ENCODE measurements around the gene PKP3. TPM values are rescaled to one million over a fixed set of nuclear protein-coding genes. Genes with fewer than 3 reads are reported as not detected.

The PKP3 gene
- total and polyA plus RNA-seq, 9 of the 15 experiments (the other 6 are each of a cell fraction or from before 2014, with no cell fraction given): 0.11 to 110 (median 30.7) TPM

DNA sequence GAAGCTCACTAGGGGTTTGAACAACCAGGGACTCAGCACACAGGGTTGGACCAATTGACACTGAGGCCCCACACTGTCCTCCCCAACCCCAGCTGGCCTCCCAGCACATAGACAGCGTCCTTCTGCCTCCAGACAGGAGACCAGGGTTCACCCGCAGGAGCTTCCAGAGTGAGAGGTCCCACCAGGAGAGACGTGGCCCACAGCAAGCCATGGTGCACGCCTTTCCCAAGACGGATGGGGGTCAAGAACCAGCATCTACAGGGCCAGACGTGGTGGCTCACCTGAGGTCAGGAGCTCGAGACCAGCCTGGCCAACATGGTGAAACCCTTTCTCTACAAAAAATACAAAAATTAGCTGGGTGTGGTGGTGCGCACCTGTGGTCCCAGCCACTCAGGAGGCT is 32.8 kb downstream of the PKP3 start:
- no peak for ATAC-seq
- BruUV-seq (replicated peaks): no TSS peak

DNA sequence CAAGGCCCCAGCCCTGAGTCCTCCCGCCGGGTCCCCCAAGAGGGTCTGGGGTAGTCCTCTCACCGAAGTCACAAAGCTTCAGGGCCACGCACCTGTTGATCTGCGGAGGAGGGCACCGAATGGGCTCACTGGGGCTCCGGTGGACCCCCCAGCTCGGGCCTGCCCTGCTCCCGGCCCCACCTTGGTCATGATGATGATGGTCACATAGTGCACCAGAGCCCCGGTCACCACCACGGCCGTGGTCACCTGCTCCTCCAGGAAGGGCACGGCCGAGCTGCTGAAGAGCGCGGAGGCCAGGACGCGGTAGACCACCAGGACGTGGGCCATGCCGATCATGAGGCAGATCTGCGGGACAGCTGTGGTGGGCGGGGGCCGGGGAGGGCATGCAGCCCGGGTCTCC is 34.3 kb downstream of the PKP3 start:
- Histone ChIP-seq H3K4me3 (no peak overlapping the region), H3K4me2 (ENCODE audit: insufficient read depth, low read length) (no peak overlapping the region), H3K79me2 (ENCODE audit: control insufficient read depth, insufficient read depth, low read length) (no peaks in the 10 kb centered on the region), H3K27me3 (ENCODE audit: control insufficient read depth in 2 of 2, insufficient read depth in 2 of 2, low read length in 2 of 2) (no peaks in the 10 kb centered on the region), H2AFZ (ENCODE audit: low read depth, low read length) (no peak overlapping the region), H3K9ac (ENCODE audit: insufficient read depth in 1 of 2, low read depth in 2 of 2, low read length in 2 of 2) (no peak overlapping the region), H3K9me1 (ENCODE audit: control insufficient read depth, insufficient read depth, low read length) (no peaks in the 10 kb centered on the region), H3K9me3 (replicated peaks; ENCODE audit: control insufficient read depth, insufficient read depth, low read depth, low read length) (0 out of 2 replicates have a peak, but pooled peaks cover 2% of the 10 kb centered on the region), H3K36me3 (ENCODE audit: control insufficient read depth, insufficient read depth, low read length) (no peaks in the 10 kb centered on the region), H3K4me1 (replicated peaks in 1 of 2; ENCODE audit: control insufficient read depth in 2 of 2, insufficient read depth in 2 of 2, low read length in 2 of 2) (peaks cover 0 to 31% of the 10 kb centered on the region in 2 experiments; a peak in 2 of 5 replicates), H3K27ac (ENCODE audit: extremely low read depth, low read depth, low read length) (no peak overlapping the region), H4K20me1 (replicated peaks; ENCODE audit: control insufficient read depth, insufficient read depth, low read length) (no peaks in the 10 kb centered on the region)
- DNase-seq (ENCODE audit: extremely low read depth in 1 of 4, low spot score in 3 of 4) (no peak), FAIRE-seq (no peak), ATAC-seq (no peak)
- TF ChIP-seq SAFB2 (IDR thresholded peaks at IDR 0.05; ENCODE audit: borderline replicate concordance, low read depth, low read length, severe bottlenecking) (no peak), HEY1 (CRISPR knock-in tag; IDR thresholded peaks at IDR 0.05; ENCODE audit: borderline replicate concordance) (no peak), HDAC8 (tag; IDR thresholded peaks at IDR 0.05) (no peak)
- TF ChIP-seq, protein P1, sequence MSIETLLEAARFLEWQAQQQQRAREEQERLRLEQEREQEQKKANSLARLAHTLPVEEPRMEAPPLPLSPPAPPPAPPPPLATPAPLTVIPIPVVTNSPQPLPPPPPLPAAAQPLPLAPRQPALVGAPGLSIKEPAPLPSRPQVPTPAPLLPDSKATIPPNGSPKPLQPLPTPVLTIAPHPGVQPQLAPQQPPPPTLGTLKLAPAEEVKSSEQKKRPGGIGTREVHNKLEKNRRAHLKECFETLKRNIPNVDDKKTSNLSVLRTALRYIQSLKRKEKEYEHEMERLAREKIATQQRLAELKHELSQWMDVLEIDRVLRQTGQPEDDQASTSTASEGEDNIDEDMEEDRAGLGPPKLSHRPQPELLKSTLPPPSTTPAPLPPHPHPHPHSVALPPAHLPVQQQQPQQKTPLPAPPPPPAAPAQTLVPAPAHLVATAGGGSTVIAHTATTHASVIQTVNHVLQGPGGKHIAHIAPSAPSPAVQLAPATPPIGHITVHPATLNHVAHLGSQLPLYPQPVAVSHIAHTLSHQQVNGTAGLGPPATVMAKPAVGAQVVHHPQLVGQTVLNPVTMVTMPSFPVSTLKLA (conservative IDR thresholded peaks at IDR 0.05): no peak
- CTCF ChIA-PET (ENCODE audit: low intra/inter-chr PET ratio): no interaction called here
- 86% methylated on average over 22 of the region's 24 CpGs for WGBS (ENCODE audit: insufficient coverage, low coverage, missing lambda C conversion rate)
- intact Hi-C loops (cut with micrococcal nuclease) (no loop called here), in situ Hi-C loops (cut with MboI) (no loop called here)
- POLR2A ChIA-PET: interaction anchor here (1.1 kb wide), 1 partner anchor 12 kb away, joined by 4 read pairs; no protein-coding TSS in a partner anchor
- BruUV-seq (replicated peaks): no TSS peak

More for the DNA sequence above, 32.8 kb downstream of the PKP3 start:
- no peaks in the 10 kb centered on the region for H3K27me3 ChIP-seq (ENCODE audit: control insufficient read depth in 2 of 2, insufficient read depth in 2 of 2, low read length in 2 of 2)
- WGBS (ENCODE audit: insufficient coverage, low coverage, missing lambda C conversion rate): 51% methylated on average over 8 of the region's 8 CpGs
- H3K9ac ChIP-seq (ENCODE audit: insufficient read depth in 1 of 2, low read depth in 2 of 2, low read length in 2 of 2): no peak overlapping the region
- intact Hi-C loops (cut with micrococcal nuclease): no loop called here
- ChIA-PET CTCF (ENCODE audit: low intra/inter-chr PET ratio) (no interaction called here), POLR2A (interaction anchor here (0.6 to 1.0 kb wide), 2 partner anchors 15 to 67 kb away, joined by 3 to 4 read pairs; partner anchors contain the start of gene ANO9)
- no peak overlapping the region for H3K27ac ChIP-seq (ENCODE audit: extremely low read depth, low read depth, low read length)
- no peaks in the 10 kb centered on the region for H3K79me2 ChIP-seq (ENCODE audit: control insufficient read depth, insufficient read depth, low read length)
- TF ChIP-seq NFIX (CRISPR knock-in tag; IDR thresholded peaks at IDR 0.05; ENCODE audit: low read depth) (no peak), YBX1 (IDR thresholded peaks at IDR 0.05) (no peak), FOSL1 (tag; conservative IDR thresholded peaks at IDR 0.05) (no peak), ZNF124 (CRISPR knock-in tag; IDR thresholded peaks at IDR 0.05) (no peak), NCOA2 (IDR thresholded peaks at IDR 0.05; ENCODE audit: partially characterized antibody in 2 of 2) (no peak), ZNF121 (CRISPR knock-in tag; conservative IDR thresholded peaks at IDR 0.05) (no peak), CREBBP (IDR thresholded peaks at IDR 0.05; ENCODE audit: low read depth, low read length) (no peak), TFAM (CRISPR knock-in tag; conservative IDR thresholded peaks at IDR 0.05) (no peak)
- 0 out of 2 replicates have a peak, but pooled peaks cover 2% of the 10 kb centered on the region for H3K9me3 ChIP-seq (replicated peaks; ENCODE audit: control insufficient read depth, insufficient read depth, low read depth, low read length)
- in situ Hi-C loops (cut with MboI): no loop called here
- DNase-seq (ENCODE audit: extremely low read depth in 1 of 4, low spot score in 3 of 4) (no peak), FAIRE-seq (no peak)
- H4K20me1 ChIP-seq (replicated peaks; ENCODE audit: control insufficient read depth, insufficient read depth, low read length): no peaks in the 10 kb centered on the region
- H3K4me3 ChIP-seq: no peak overlapping the region
- H3K4me2 ChIP-seq (ENCODE audit: insufficient read depth, low read length): no peak overlapping the region
- H2AFZ ChIP-seq (ENCODE audit: low read depth, low read length): no peak overlapping the region
- H3K9me1 ChIP-seq (ENCODE audit: control insufficient read depth, insufficient read depth, low read length): no peaks in the 10 kb centered on the region
- peaks cover 5 to 22% of the 10 kb centered on the region in 2 experiments; a peak in 4 of 5 replicates for H3K4me1 ChIP-seq (replicated peaks in 1 of 2; ENCODE audit: control insufficient read depth in 2 of 2, insufficient read depth in 2 of 2, low read length in 2 of 2)
- H3K36me3 ChIP-seq (ENCODE audit: control insufficient read depth, insufficient read depth, low read length): no peaks in the 10 kb centered on the region

Measured in K562 (cell line).